IPS-NIHi7 (cell line): Measurements from ENCODE around the gene POMT1.
A peak's percentile ranks its signal among the peaks of the same experiment; 100 is the strongest.
"Not testable (repeated sequence)": the region's sequence is repeated elsewhere in the genome, so short reads cannot be mapped to it uniquely, and the experiment has no call there.

Experiments
- DNase-seq: peaks from one replicate; pipeline ENCODE4 v3.0.0; 2012; ENCODE audit warnings: mixed read lengths; ENCODE audit errors: extremely low spot score

POMT1 gene

GRCh38 chr9:131499254-131499767, 3.4 kb upstream of the POMT1 start:
- no peak for DNase-seq

GRCh38 chr9:131500377-131500776, 2.3 kb upstream of the POMT1 start:
- no peak for DNase-seq

- no peak for DNase-seq
Observed at GRCh38 chr9:131500939-131501541, 1.7 kb upstream of the POMT1 start.

GRCh38 chr9:131503626-131504465, 1.1 kb downstream of the POMT1 start:
- peak; percentile 48 for DNase-seq

GRCh38 chr9:131505012-131505411, 2.3 kb downstream of the POMT1 start:
- DNase-seq = no peak

GRCh38 chr9:131511416-131511815, 8.7 kb downstream of the POMT1 start:
- DNase-seq = no peak

GRCh38 chr9:131511880-131512279, 9.2 kb downstream of the POMT1 start:
- DNase-seq = no peak

- no peak for DNase-seq
Observed at GRCh38 chr9:131513177-131513576, 10.5 kb downstream of the POMT1 start.

- not testable (repeated sequence) for DNase-seq
Observed at GRCh38 chr9:131515559-131516031, 12.9 kb downstream of the POMT1 start.

GRCh38 chr9:131516100-131516499, 13.4 kb downstream of the POMT1 start:
- no peak for DNase-seq

- DNase-seq = no peak
Observed at GRCh38 chr9:131516930-131517329, 14.2 kb downstream of the POMT1 start.

- no peak for DNase-seq
Observed at GRCh38 chr9:131517761-131518190, 15.1 kb downstream of the POMT1 start.

GRCh38 chr9:131518553-131518952, 15.8 kb downstream of the POMT1 start:
- DNase-seq = no peak

- DNase-seq = no peak
Observed at GRCh38 chr9:131520503-131520902, 17.8 kb downstream of the POMT1 start.

GRCh38 chr9:131521203-131521602, 18.5 kb downstream of the POMT1 start:
- no peak for DNase-seq

- DNase-seq = no peak
Observed at GRCh38 chr9:131521822-131522221, 19.1 kb downstream of the POMT1 start.

- no peak for DNase-seq
Observed at GRCh38 chr9:131522257-131523085, 19.8 kb downstream of the POMT1 start.

- no peak for DNase-seq
Observed at GRCh38 chr9:131523086-131523388, 20.3 kb downstream of the POMT1 start.

- DNase-seq = no peak
Observed at GRCh38 chr9:131523451-131524435, 21.0 kb downstream of the POMT1 start.

GRCh38 chr9:131524665-131525315, 22.1 kb downstream of the POMT1 start:
- DNase-seq = no peak
